SK-N-SH (cell line): ENCODE data around the gene GSS. TPM values are rescaled to one million over a fixed set of nuclear protein-coding genes. Genes with fewer than 3 reads are reported as not detected.

Experiments used
- CTCF ChIA-PET: fragments of 300-600, 350-600 bp; formaldehyde crosslinking; extraction: SDS; loops from one replicate; lab custom pipeline; 2021; lab: Yijun Ruan, JAX
- POLR2A ChIA-PET: fragments of 350-600 bp; sonication (Branson Sonifier 250); formaldehyde crosslinking; extraction: SDS; loops from one replicate; lab custom pipeline; 2020; ENCODE audit warnings: antibody characterized with exemption, inconsistent platforms; lab: Yijun Ruan, JAX
- DNase-seq: peaks from one replicate; pipeline ENCODE4 v3.0.0; 2012
- H2AFZ ChIP-seq: fragments of 200-600 bp; sonication (generic); 2 replicates; pipeline ENCODE4 v1.8.1; 2016; ENCODE audit warnings: antibody characterized with exemption, mild to moderate bottlenecking, low read depth
- H3F3A ChIP-seq: fragments of 200-600 bp; sonication (generic); replicated peaks from 2 replicates; pipeline ENCODE3; 2016; ENCODE audit warnings: antibody characterized with exemption, mild to moderate bottlenecking; ENCODE audit not compliant: insufficient read depth
- H3K27ac ChIP-seq, 2 experiments: fragments of 200-500 bp in 1 of 2; fragments of 200-600 bp in 1 of 2; sonication (Bioruptor generic) in 1 of 2; sonication (generic), shearing (Covaris generic) in 1 of 2; 2 replicates each; pipeline versions ENCODE4 v1.5.1 to v1.6.1; 2014 to 2016; ENCODE audit warnings: low read depth in 2 of 2, inconsistent platforms in 1 of 2, low read length in 1 of 2, mild to moderate bottlenecking in 1 of 2, mixed read lengths in 1 of 2
- H3K27me3 ChIP-seq: fragments of 200-600 bp; sonication (generic), shearing (Covaris generic); 2 replicates; pipeline ENCODE4 v1.6.1; 2016; ENCODE audit warnings: mixed run types; ENCODE audit not compliant: insufficient read depth
- H3K36me3 ChIP-seq, 2 experiments: fragments of 200-500 bp in 1 of 2; fragments of 200-600 bp in 1 of 2; sonication (Bioruptor generic) in 1 of 2; sonication (generic) in 1 of 2; replicated peaks in 1 of 2; 2 replicates each; pipeline versions ENCODE3 to v1.5.1; 2014 to 2016; ENCODE audit warnings: low read length in 1 of 2, mild to moderate bottlenecking in 1 of 2; ENCODE audit not compliant: insufficient read depth in 2 of 2, control insufficient read depth in 1 of 2
- H3K4me1 ChIP-seq, 2 experiments: fragments of 200-500 bp in 1 of 2; fragments of 200-600 bp in 1 of 2; sonication (Bioruptor generic) in 1 of 2; sonication (generic), shearing (Covaris generic) in 1 of 2; 2 replicates each; pipeline versions ENCODE4 v1.5.1 to v1.6.1; 2014 to 2016; ENCODE audit warnings: low read depth in 1 of 2, low read length in 1 of 2, mixed run types in 1 of 2; ENCODE audit not compliant: insufficient read depth in 2 of 2, control insufficient read depth in 1 of 2
- H3K4me2 ChIP-seq: fragments of 200-600 bp; sonication (generic), shearing (Covaris generic); 2 replicates; pipeline ENCODE4 v1.6.1; 2017; ENCODE audit warnings: mixed run types
- H3K4me3 ChIP-seq, 2 experiments: fragments of 200-500 bp in 1 of 2; fragments of 200-600 bp in 1 of 2; sonication (Bioruptor generic) in 1 of 2; sonication (generic), shearing (Covaris generic) in 1 of 2; 2 replicates each; pipeline versions ENCODE4 v1.5.1 to v1.8.1; 2014 to 2016; ENCODE audit warnings: low read depth in 2 of 2, inconsistent platforms in 1 of 2, low read length in 1 of 2, mild to moderate bottlenecking in 1 of 2, mixed read lengths in 1 of 2, moderate library complexity in 1 of 2
- H3K79me2 ChIP-seq: fragments of 200-600 bp; sonication (generic); 2 replicates; pipeline ENCODE4 v1.8.1; 2017; ENCODE audit warnings: mild to moderate bottlenecking; ENCODE audit not compliant: insufficient read depth
- H3K9ac ChIP-seq: fragments of 200-600 bp; sonication (generic); 2 replicates; pipeline ENCODE4 v1.6.1; 2017; ENCODE audit warnings: mixed run types
- H3K9me2 ChIP-seq: fragments of 200-600 bp; sonication (generic); 2 replicates; pipeline ENCODE4 v1.6.1; 2017; ENCODE audit warnings: mixed run types
- H3K9me3 ChIP-seq: fragments of 200-600 bp; sonication (generic); 2 replicates; pipeline ENCODE4 v1.6.1; 2017; ENCODE audit warnings: mixed run types, mild to moderate bottlenecking, moderate library complexity
- H4K20me1 ChIP-seq: fragments of 200-600 bp; sonication (generic); 2 replicates; pipeline ENCODE4 v1.6.1; 2017; ENCODE audit warnings: mild to moderate bottlenecking, mixed run types; ENCODE audit not compliant: insufficient read depth
- CHD2 ChIP-seq: fragments of 150-350 bp; IDR thresholded peaks from 2 replicates; pipeline ENCODE4 v1.6.1; 2018; ENCODE audit warnings: low read length; ENCODE audit not compliant: partially characterized antibody
- CTCF ChIP-seq: fragments of 200-600 bp; sonication (generic); IDR thresholded peaks from 2 replicates; pipeline ENCODE4 v1.6.1; 2017; ENCODE audit warnings: antibody characterized with exemption, mild to moderate bottlenecking, moderate library complexity
- ELF1 ChIP-seq: IDR thresholded peaks from 2 replicates; pipeline ENCODE4 v1.4.0; 2012
- EZH2phosphoT487 ChIP-seq: fragments of 200-600 bp; sonication (generic); IDR thresholded peaks from 2 replicates; pipeline ENCODE4 v1.6.1; 2017; ENCODE audit warnings: low read depth, mixed run types, mild to moderate bottlenecking, antibody characterized with exemption, moderate library complexity, borderline replicate concordance
- FOSL2 ChIP-seq: IDR thresholded peaks from 2 replicates; pipeline ENCODE4 v1.4.0; 2012; ENCODE audit warnings: low read depth, mild to moderate bottlenecking, moderate library complexity, borderline replicate concordance
- FOXJ3 ChIP-seq: sonication (generic); formaldehyde crosslinking; IDR thresholded peaks from 2 replicates; pipeline ENCODE4 v1.5.1; 2020; ENCODE audit warnings: mild to moderate bottlenecking, missing genetic modification reagents
- FOXM1 ChIP-seq: IDR thresholded peaks from 2 replicates; pipeline ENCODE4 v1.4.0; 2012; ENCODE audit warnings: low read depth, mild to moderate bottlenecking
- IRF3 ChIP-seq: fragments of 150-350 bp; IDR thresholded peaks from 2 replicates; pipeline ENCODE4 v1.6.1; 2016; ENCODE audit warnings: mild to moderate bottlenecking, low read depth, low read length
- JUND ChIP-seq: IDR thresholded peaks from 2 replicates; pipeline ENCODE4 v1.4.0; 2012
- MEF2A ChIP-seq: IDR thresholded peaks from 2 replicates; pipeline ENCODE4 v1.4.0; 2012; ENCODE audit warnings: low read depth, borderline replicate concordance
- MXI1 ChIP-seq: IDR thresholded peaks from 2 replicates; pipeline ENCODE4 v1.6.1; 2012; ENCODE audit warnings: mild to moderate bottlenecking, low read depth, low read length, improper control_type of control experiment
- POLR2AphosphoS5 ChIP-seq: IDR thresholded peaks from 2 replicates; pipeline ENCODE4 v1.6.1; 2012; ENCODE audit warnings: low read depth, low read length
- RFX5 ChIP-seq: IDR thresholded peaks from 2 replicates; pipeline ENCODE4 v1.6.1; 2012; ENCODE audit warnings: mild to moderate bottlenecking, improper control_type of control experiment, low read length
- SMC3 ChIP-seq: IDR thresholded peaks from 2 replicates; pipeline ENCODE4 v1.6.1; 2012; ENCODE audit warnings: low read depth, low read length, improper control_type of control experiment
- TAF1 ChIP-seq: IDR thresholded peaks from 2 replicates; pipeline ENCODE4 v1.6.1; 2012; ENCODE audit warnings: low read depth, mild to moderate bottlenecking, low read length, moderate library complexity, borderline replicate concordance
- TEAD4 ChIP-seq: IDR thresholded peaks from 2 replicates; pipeline ENCODE4 v1.4.0; 2012; ENCODE audit warnings: mild to moderate bottlenecking, borderline replicate concordance; ENCODE audit not compliant: insufficient read depth
- YY1 ChIP-seq: IDR thresholded peaks from 2 replicates; pipeline ENCODE4 v1.4.0; 2012; ENCODE audit warnings: low read depth, mild to moderate bottlenecking
- WGBS: methylation state at CpG from one replicate; pipeline ENCODE4 v1.1.6; 2017; ENCODE audit warnings: low lambda C conversion rate; 5-methylcytosine and 5-hydroxymethylcytosine counted together
- polyA plus RNA-seq, 3 experiments: library from polyadenylated mRNA; depleted of rRNA; stranded (reverse); fragments of >200 nt; gene quantifications; 2 replicates each; pipeline ENCODE4 v1.2.3, GENCODE V29; 2012
- TF ChIP-seq, protein P1 (sequence below): IDR thresholded peaks from 2 replicates; pipeline ENCODE4 v1.4.0; 2012; ENCODE audit warnings: low read depth, borderline replicate concordance
- TF ChIP-seq, protein P2 (sequence below): fragments of 150-350 bp; IDR thresholded peaks from 2 replicates; pipeline ENCODE4 v1.6.1; 2017; ENCODE audit warnings: antibody characterized with exemption, low read length, low read depth, borderline replicate concordance

Gene GSS
- polyA plus RNA-seq, 1 of the 3 experiments (the other 2 are of a cell fraction) = 95.6 TPM

GRCh38 chr20:34983089-34983820 is 27.6 kb upstream of the GSS start:
- no peak overlapping the region for H3K4me3 ChIP-seq
- H3K27ac ChIP-seq = no peak overlapping the region
- TF ChIP-seq CTCF (no peak), SMC3 (no peak), CHD2 (no peak), TAF1 (no peak), ELF1 (no peak), EZH2phosphoT487 (no peak), FOXJ3 (CRISPR knock-in tag) (no peak), MEF2A (no peak), JUND (no peak), TEAD4 (no peak), IRF3 (no peak), FOSL2 (no peak), YY1 (no peak), RFX5 (no peak), FOXM1 (no peak), MXI1 (no peak), POLR2AphosphoS5 (no peak)
- TF ChIP-seq, protein P1, sequence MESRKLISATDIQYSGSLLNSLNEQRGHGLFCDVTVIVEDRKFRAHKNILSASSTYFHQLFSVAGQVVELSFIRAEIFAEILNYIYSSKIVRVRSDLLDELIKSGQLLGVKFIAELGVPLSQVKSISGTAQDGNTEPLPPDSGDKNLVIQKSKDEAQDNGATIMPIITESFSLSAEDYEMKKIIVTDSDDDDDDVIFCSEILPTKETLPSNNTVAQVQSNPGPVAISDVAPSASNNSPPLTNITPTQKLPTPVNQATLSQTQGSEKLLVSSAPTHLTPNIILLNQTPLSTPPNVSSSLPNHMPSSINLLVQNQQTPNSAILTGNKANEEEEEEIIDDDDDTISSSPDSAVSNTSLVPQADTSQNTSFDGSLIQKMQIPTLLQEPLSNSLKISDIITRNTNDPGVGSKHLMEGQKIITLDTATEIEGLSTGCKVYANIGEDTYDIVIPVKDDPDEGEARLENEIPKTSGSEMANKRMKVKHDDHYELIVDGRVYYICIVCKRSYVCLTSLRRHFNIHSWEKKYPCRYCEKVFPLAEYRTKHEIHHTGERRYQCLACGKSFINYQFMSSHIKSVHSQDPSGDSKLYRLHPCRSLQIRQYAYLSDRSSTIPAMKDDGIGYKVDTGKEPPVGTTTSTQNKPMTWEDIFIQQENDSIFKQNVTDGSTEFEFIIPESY = no peak
- TF ChIP-seq, protein P2, sequence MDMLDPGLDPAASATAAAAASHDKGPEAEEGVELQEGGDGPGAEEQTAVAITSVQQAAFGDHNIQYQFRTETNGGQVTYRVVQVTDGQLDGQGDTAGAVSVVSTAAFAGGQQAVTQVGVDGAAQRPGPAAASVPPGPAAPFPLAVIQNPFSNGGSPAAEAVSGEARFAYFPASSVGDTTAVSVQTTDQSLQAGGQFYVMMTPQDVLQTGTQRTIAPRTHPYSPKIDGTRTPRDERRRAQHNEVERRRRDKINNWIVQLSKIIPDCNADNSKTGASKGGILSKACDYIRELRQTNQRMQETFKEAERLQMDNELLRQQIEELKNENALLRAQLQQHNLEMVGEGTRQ = no peak
- no peak for DNase-seq
- H3K4me1 ChIP-seq = peaks cover 0 to 7% of the 10 kb centered on the region in 2 experiments; a peak in 1 of 4 replicates
- no peaks in the 10 kb centered on the region for H3K79me2 ChIP-seq
- no peak overlapping the region for H3K4me2 ChIP-seq
- H3F3A ChIP-seq = no peaks in the 10 kb centered on the region
- WGBS = 80% methylated on average over 5 of the region's 5 CpGs
- no peak overlapping the region for H2AFZ ChIP-seq
- no peaks in the 10 kb centered on the region for H3K9me3 ChIP-seq
- no peak overlapping the region for H3K9ac ChIP-seq
- no peaks in the 10 kb centered on the region for H3K36me3 ChIP-seq
- no peaks in the 10 kb centered on the region for H3K27me3 ChIP-seq
- no peaks in the 10 kb centered on the region for H3K9me2 ChIP-seq
- ChIA-PET POLR2A (no interaction called here), CTCF (no interaction called here)
- H4K20me1 ChIP-seq = no peaks in the 10 kb centered on the region
